Testis (tissue), 2 donors: ENCODE data around the gene FIGNL2.

Experiments
- POLR2A ChIP-seq: fragments of 450-650 bp; IDR thresholded peaks from one replicate; pipeline ENCODE4 v1.6.1; 2017; ENCODE audit warnings: antibody characterized with exemption, mild to moderate bottlenecking, moderate library complexity
- TF ChIP-seq, protein P1 (sequence below), 3 experiments: fragments of 450-650 bp in 2 of 3; fragments of 200-600 bp in 1 of 3; sonication (generic) in 1 of 3; IDR thresholded peaks; one replicate each; pipeline ENCODE4 v1.5.1; 2016 to 2019; ENCODE audit warnings: antibody characterized with exemption in 3 of 3, mild to moderate bottlenecking in 2 of 3, moderate library complexity in 1 of 3

DNA sequence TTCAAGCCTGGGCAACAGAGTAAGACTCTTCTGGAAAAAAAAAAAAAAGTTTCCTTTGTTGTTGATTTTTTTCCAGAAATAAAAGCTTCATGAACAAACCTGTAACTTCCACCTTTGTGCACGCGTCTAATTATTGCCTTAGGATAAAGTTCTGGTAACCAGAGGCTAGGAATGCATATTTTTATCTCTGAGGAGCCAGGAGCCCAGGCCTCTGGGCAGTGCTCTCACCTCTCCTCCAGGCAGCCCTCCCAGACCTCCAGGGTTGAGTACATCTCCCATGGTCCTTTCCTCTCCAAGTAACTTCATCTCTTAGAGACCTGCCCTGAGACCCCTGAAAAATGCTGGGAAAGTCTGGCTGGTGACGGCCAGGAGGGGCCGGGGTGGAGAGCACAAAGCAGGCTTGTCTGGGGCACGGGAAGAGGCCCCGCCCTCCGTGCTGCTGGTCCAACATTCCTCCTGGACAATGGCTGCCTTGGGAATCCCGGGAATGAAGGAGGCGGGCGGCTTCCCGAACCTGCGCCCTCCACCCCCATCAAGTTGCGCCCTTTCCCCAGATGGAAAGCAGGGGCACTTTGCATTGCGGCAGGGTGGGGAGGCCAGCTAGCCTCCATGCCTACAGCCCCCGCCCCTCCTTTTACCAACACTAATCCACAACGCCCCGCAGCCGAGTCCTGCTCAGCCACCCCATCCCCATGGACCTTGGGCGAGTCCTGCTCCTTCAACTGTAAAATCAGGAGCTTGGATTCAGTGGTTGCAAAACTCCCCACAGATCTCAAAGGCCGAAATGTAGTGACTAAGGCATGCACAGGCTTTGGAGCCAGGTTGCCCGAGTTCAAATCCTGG, 7.3 kb upstream of the FIGNL2 start:
- TF ChIP-seq, protein P1, sequence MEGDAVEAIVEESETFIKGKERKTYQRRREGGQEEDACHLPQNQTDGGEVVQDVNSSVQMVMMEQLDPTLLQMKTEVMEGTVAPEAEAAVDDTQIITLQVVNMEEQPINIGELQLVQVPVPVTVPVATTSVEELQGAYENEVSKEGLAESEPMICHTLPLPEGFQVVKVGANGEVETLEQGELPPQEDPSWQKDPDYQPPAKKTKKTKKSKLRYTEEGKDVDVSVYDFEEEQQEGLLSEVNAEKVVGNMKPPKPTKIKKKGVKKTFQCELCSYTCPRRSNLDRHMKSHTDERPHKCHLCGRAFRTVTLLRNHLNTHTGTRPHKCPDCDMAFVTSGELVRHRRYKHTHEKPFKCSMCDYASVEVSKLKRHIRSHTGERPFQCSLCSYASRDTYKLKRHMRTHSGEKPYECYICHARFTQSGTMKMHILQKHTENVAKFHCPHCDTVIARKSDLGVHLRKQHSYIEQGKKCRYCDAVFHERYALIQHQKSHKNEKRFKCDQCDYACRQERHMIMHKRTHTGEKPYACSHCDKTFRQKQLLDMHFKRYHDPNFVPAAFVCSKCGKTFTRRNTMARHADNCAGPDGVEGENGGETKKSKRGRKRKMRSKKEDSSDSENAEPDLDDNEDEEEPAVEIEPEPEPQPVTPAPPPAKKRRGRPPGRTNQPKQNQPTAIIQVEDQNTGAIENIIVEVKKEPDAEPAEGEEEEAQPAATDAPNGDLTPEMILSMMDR (IDR thresholded peaks at IDR 0.05), result no peak
- TF ChIP-seq POLR2A, result no peak
